Activated T-helper 9 cell treated with anti-CD3 and anti-CD28 coated beads, Interleukin-2, amount 50 U/mL, for 16 hours (primary cell): Measurements from ENCODE around the gene SHISA7.
A peak's percentile ranks its signal among the peaks of the same experiment; 100 is the strongest.

Source experiments
- DNase-seq: peaks from one replicate; pipeline ENCODE4 v3.0.0-alpha.2; 2020; ENCODE audit warnings: low read depth

The SHISA7 gene

DNA sequence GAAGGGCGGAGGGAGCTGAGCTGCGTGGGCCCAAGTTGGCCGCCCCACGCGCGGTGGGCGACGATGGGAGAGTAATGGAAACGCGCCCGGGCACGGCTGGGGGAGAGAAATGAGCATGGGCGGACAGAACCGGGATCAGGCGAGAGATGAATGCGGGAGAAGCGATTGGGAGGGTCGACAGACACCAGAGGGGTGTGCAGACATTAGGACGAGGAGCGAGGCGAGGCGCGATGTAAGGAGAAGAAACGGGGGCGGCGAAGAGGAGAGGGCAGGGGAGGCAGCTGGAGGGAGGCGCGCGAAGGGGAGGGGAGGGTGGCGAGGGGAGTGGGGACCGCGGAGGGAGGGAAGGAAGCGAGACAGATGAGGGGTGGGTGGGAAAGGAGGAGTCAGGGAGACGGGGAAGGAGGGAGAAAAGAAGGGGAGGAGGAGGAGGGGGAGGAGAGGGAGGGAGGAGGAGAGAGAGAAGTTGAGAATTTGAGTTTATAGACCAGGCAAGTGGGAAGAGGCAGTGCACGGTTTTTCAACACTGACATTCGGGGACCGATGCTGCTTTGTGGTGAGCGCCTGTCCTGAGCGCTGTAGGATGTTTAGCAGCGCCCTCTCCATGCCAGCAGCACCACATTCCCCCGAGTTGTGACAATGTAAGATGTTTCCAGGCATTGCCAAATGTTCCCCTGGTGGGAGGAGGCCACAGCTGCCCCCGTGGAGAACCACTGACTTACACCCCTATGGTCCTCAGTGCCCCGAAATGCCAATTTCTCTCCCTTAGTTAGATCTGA, at the start of gene SHISA7:
TSS of gene SHISA7 (minus strand) at position 256 of the 779 bp plus-strand sequence. CDS start 437 bp downstream, outside the sequence.
- no peak for DNase-seq

GRCh38 chr19:55492362-55492944, 49.4 kb upstream of the SHISA7 start:
- DNase-seq, result no peak

- no peak for DNase-seq
Observed at GRCh38 chr19:55491546-55492360, 48.7 kb upstream of the SHISA7 start.

- no peak for DNase-seq
Observed at GRCh38 chr19:55490478-55491432, 47.7 kb upstream of the SHISA7 start.

DNA sequence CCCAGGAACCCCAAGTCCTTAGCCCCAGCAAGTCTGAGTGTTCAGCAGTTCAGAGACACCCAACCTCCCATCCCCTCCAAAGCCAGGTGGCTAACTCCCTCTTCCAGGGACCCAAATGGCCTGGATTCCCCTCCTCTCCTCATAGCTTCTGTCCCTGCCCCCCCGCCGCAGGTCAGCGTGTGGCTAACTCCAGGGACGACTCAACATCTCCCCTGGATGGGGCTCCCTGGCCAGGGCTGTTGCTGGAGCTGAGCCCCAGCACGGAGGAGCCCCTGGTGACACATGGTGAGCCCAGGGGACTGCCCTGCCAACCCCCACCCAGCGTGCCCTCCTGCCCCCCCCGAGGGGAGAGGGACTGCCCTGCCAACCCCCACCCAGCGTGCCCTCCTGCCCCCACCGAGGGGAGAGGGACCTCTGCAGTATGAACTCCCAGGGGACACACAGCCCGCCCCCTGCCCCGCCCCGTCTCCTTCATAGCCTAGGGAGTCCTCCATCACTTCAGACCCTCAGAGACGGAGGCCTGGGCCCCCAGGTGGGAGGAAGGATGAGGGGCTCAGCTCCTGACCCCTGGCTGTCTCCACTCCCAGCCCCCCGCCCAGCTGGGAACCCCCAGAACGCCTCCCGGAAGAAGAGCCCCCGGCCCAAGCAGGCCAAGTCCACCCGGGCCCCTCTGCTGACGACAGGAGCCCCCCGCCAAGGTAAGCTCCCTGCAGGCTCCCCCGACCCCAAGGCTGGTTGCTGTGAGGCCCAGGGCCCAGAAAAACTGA, 46.8 kb upstream of the SHISA7 start:
- no peak for DNase-seq

DNA sequence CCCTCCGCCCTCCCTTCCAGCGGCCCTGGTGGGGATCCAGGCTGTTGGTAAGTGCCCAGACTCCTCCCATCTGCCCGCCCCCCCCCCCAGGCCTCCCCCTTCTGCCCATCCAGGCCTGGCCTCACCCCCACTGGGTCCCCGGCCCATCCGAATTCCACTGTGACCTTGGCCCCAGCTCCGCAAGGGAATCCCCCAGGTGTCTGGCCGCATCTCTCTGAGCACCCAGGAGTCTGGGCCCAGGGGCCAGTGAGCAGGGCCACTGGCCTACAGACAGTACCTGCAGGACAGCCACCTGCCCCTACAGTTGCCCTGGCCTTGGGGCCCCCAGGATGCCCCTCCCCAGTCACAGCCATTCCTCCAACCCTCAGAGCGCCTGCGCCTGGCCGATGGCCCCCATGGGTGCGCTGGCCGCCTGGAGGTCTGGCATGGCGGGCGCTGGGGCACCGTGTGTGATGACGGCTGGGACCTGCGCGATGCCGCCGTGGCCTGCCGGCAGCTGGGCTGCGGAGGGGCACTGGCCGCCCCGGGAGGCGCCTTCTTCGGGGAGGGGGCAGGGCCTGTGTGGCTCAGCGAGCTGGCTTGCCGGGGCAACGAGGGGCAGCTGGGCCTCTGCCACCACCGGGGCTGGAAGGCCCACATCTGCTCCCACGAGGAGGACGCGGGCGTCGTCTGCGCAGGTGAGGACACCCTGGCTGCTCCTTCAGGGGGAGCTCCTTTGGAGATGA, 46.0 kb upstream of the SHISA7 start:
- DNase-seq, result no peak

GRCh38 chr19:55487924-55488687, 45.0 kb upstream of the SHISA7 start, which contains the start of gene SSC5D:
SSC5D (plus strand) TSS chr19:55488436; CDS start chr19:55488590, 154 bp downstream.
- DNase-seq, result no peak

GRCh38 chr19:55486971-55487923, 44.1 kb upstream of the SHISA7 start:
- peak; percentile 27 for DNase-seq

DNA sequence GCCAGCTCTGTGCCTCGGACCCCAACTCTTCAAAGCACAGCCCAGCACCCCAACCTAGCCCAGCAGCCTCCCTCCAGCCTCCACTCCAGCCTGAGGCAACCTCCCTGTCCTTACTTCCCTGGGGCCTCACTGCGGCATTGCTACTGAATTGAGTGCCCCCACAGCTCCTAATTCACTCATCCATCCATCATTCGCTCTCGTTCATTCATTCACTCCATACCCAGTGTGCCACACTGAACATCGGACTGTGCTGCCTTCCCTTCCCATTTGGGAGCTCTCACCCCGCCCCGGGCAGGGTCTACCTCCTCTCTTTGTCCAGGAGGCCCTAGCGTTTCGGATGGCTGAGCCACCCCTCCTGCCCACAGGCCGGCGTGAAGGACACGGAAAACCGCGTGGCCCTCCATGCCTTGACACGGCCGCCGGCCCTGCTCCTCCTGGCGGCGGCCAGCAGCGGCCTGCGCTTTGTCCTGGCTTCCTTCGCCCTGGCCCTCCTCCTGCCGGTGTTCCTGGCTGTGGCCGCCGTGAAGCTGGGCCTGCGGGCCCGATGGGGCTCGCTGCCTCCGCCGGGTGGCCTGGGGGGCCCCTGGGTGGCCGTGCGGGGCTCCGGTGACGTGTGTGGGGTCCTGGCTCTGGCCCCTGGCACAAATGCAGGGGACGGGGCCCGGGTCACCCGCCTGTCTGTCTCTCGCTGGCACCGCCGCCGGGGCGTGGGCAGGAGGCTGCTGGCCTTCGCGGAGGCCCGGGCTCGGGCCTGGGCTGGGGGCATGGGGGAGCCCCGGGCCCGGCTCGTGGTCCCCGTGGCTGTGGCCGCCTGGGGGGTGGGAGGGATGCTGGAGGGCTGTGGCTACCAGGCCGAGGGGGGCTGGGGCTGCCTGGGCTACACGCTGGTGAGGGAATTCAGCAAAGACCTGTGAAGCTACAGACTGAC, 43.2 kb upstream of the SHISA7 start:
- no peak for DNase-seq

GRCh38 chr19:55485439-55486011, 42.4 kb upstream of the SHISA7 start:
- DNase-seq, result no peak

- peak; percentile 49 for DNase-seq
Observed at GRCh38 chr19:55484593-55485438, 41.7 kb upstream of the SHISA7 start, which contains the start of gene NAT14. NAT14 (plus strand) TSS chr19:55485188; CDS start chr19:55485709, 521 bp downstream.

GRCh38 chr19:55483706-55484592, 40.8 kb upstream of the SHISA7 start:
- DNase-seq, result no peak

GRCh38 chr19:55482967-55483705, 40.0 kb upstream of the SHISA7 start:
- no peak for DNase-seq
